HG03135 (cell line): ENCODE results near the gene FNDC4.
"Not testable (repeated sequence)": the region's sequence is repeated elsewhere in the genome, so short reads cannot be mapped to it uniquely, and the experiment has no call there.

ENCODE experiments used
- ATAC-seq: cut with Tn5 transposase; IDR thresholded peaks from one replicate; pipeline ENCODE4 v1.9.1; 2021; ENCODE audit warnings: mild to moderate bottlenecking, moderate library complexity; ENCODE audit not compliant: unreplicated experiment

Gene FNDC4

DNA sequence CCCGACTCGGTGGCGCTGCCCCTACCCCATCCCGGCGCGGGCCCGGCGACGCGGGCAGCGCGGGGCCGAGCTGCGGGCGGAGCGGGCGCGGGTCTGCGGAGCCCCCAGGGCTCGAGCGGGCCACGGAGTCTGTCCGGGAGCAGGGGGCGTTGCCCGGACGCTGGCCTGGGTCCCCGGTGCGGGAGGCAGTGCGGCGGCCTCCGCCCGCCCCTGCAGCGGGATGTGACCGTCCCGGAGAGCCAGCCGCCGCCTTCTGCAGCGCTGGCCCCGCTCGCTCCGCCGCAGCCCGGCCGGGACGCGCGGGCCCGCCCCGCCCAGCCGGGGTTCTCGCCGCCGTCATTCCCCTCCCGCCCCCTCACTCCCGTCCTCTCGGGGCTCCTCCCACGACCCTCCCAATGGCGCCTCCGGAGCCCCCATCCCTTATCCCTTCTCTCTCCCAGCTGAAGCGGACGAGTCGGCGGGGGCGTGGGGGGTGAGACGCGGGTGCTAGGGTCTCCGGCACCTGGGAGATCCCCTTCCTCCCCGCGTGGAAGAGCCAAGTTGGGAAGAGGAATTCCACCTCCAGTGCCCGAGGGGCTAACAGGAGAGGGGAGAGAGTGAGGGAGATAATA, at the start of gene FNDC4:
Gene FNDC4 (minus strand): TSS at position 257 of the 611 bp plus-strand sequence. CDS start 521 bp downstream, outside the sequence.
- no peak for ATAC-seq

DNA sequence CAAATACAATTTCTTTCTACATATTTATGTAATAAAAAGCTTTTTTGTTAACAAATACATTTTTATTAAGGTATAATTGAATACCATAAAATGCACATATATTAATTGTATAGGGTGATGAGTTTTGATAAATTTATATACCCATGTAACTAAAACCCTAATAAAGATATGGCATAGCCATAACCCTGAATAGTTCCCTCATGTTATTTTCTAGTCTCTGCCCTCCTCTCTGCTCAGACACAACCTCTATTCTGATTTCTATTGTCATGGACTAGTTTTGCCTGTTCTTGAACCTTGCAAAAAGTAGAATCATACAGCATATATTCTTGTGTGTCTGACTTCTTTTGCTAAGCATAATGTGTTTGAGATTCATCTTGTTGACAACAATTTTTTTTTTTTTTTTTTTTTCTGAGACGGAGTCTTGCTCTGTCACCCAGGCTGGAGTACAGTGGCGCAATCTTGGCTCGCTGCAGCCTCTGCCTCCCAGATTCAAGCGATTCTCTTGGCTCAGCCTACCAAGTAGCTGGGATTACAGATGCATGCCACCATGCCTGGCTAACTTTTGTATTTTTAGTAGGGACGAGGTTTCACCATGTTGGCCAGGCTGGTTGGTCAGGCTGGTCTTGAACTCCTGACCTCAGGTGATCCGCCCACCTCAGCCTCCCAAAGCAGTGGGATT, 49.3 kb upstream of the FNDC4 start:
- ATAC-seq: no peak

DNA sequence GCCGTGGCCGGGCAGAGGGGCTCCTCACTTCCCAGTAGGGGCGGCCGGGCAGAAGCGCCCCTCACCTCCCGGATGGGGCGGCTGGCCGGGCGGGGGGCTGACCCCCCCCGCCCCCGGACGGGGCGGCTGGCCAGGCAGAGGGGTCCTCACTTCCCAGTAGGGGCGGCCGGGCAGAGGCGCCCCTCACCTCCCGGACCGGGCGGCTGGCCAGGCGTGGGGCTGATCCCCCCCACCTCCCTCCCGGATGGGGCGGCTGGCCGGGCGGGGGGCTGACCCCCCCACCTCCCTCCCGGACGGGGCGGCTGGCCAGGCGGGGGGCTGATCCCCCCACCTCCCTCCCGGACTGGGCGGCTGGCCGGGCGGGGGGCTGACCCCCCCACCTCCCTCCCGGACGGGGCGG, 44.6 kb upstream of the FNDC4 start:
- ATAC-seq: not testable (repeated sequence)

GRCh38 chr2:27538839-27539450, 43.9 kb upstream of the FNDC4 start:
- ATAC-seq: not testable (repeated sequence)

DNA sequence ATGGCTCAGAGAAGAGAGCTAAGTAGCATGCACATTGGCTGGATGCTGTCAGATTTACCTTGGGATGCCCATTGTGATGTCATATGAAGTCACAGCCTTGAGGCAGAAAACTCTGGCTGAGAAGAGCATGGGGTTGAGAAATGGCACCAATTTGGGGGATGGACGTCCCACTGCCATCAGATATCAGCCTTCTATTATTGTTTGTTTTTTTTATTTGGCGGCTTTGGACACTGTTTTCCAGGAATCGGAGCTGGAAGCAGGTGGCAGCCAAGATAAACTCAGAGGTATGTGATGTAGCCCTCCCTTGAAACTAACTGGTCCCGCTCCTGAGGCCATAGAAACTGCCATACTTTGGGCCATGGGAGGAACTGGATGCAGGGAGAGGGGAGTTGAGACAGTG, 42.3 kb upstream of the FNDC4 start:
- ATAC-seq: no peak

- ATAC-seq: no peak
Measured at GRCh38 chr2:27531983-27532382, 37.0 kb upstream of the FNDC4 start.

- ATAC-seq: no peak
Measured at GRCh38 chr2:27527182-27527581, 32.2 kb upstream of the FNDC4 start.

DNA sequence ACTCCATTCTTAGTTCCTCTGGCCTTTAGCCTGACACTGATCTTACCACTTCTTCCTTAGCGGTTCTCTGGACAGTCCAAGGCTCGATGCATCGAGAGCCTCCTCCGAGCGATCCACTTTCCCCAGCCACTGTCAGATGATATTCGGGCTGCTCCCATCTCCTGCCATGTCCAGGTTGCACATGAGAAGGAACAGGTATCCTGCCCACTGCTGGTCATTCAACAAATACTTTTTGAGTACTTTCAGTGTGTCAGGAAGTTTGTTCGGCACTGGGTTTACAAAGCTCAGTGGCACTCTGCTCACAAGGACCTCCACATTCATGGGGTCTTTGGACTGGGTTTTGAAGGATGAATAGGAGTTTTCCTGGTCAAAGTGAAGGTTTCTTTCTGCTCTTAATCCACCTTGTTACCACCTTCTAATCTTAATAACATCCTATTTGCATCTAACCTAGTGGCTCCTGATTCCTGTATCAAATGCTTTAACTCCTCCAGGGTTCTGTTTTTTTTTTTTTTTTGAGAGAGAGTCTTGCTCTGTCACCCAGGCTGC, 27.5 kb upstream of the FNDC4 start:
- ATAC-seq: no peak

GRCh38 chr2:27520316-27520715, 25.3 kb upstream of the FNDC4 start:
- ATAC-seq: no peak

- no peak for ATAC-seq
Measured at GRCh38 chr2:27518782-27519113, 23.7 kb upstream of the FNDC4 start.

GRCh38 chr2:27518113-27518781, 23.2 kb upstream of the FNDC4 start:
- no peak for ATAC-seq

GRCh38 chr2:27509326-27509725, 14.3 kb upstream of the FNDC4 start:
- ATAC-seq: no peak

DNA sequence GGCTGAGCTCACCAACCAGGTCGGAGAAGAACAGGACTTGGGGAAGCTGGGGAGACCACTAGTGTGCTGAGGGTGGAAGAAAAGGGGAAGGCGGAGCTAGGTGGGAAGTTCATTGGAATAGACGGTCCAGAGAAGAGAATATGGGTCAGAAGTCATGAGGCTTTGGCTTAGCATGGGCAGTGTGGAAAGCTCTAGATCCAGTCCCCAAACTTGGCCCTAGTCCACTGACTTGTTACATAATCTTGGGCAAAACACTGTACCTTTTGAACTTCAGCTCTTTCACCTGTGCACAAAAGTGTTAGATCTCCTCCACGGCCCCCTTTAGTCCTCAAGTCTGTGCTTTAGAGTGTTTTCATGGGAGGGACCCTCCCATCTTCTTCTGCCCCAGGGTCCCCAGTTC, 12.3 kb upstream of the FNDC4 start:
- ATAC-seq: no peak

GRCh38 chr2:27506587-27506986, 11.6 kb upstream of the FNDC4 start:
- no peak for ATAC-seq

DNA sequence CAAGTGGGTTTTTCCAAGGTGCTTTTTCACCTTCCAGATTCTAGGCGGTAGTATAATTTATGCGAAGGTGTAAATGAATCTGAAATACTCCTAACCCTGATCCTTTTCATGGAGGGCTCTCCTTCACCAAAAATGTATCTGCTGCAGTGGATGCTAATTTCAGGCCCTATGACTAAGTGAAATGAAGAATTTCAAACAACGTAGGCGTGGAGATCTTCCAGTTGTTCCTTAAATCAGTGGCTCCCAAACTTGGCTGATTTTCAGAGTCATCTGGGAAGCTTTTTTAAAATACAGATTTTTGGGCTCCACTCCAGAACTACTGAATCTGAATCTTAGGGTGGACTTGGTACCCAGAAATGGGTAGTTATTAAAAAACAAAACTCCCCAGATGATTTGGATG, 7.1 kb upstream of the FNDC4 start:
- ATAC-seq: no peak

GRCh38 chr2:27501042-27501441, 6.0 kb upstream of the FNDC4 start:
- no peak for ATAC-seq

DNA sequence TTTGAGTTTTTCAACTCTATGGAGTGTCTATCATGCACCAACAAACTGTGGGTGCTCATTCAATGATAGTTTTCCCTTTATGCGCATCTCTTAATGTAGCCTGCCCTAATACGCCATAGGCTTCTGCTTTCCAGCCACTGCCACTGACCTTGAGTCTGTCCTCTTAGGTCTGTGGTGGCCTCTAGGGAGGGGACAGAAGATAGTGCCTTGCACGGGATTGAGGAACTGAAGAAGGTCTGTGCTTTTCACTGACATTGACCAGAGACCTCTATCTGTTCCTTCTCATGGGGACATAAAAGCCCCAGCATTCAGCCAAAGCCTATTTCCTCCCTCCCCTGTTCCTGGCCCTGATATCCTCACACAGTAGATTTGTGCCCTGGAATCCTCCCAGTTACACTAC, 4.0 kb upstream of the FNDC4 start:
- no peak for ATAC-seq

DNA sequence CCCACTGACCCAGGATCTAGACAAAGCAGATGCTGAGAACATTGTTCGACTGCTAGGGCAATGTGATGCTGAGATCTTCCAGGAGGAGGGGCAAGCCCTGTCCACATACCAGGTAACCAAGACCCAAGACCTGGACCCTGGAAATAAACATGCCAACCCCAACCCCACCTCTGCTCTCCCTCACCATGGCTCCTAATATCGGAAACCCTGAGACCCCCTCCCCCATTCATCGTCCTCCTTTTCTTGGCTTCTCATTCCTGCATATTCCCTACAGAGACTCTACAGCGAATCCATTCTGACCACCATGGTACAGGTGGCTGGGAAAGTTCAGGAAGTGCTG, 2.3 kb upstream of the FNDC4 start:
- ATAC-seq: no peak

GRCh38 chr2:27496357-27497287, 1.6 kb upstream of the FNDC4 start, which contains the start of gene GCKR:
Gene GCKR, plus strand, starts transcription at chr2:27496839. Its CDS starts 66 bp downstream, at chr2:27496905.
- no peak for ATAC-seq

DNA sequence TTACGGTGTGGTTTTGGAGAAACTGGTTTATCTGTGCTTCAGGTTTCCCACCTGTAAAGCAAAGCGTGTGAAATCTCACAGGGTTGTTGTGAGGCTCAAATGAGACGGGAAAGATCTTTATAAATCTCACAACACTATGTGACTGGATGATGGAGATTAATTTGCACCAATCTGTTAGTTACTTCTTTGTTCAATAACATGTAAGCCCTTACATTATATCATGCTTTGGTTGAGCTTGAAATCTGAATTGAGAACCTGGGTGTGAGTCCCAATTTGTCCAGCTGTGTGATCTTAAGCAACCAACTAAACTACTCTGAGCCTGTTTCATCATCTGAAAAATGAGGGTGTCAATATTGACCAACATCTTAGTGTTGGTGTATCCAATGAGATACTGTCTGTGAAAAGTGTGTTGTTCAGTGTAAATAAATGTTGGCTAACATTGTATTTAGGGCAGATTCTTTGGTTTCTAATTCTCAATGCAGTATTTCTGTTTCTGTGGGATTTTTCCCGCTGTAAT, 898 bp upstream of the FNDC4 start:
- no peak for ATAC-seq
